Ammon's horn (tissue), 1 donor: ENCODE results near the gene KSR2.
"Not testable (repeated sequence)": the region's sequence is repeated elsewhere in the genome, so short reads cannot be mapped to it uniquely, and the experiment has no call there.

ENCODE experiments used
- DNase-seq: peaks from one replicate; pipeline ENCODE4 v3.0.0-alpha.2; 2016; ENCODE audit warnings: low spot score

KSR2 gene

GRCh38 chr12:117890644-117891043 is 78.1 kb downstream of the KSR2 start:
- DNase-seq = no peak

GRCh38 chr12:117890137-117890536 is 78.7 kb downstream of the KSR2 start:
- no peak for DNase-seq

GRCh38 chr12:117889098-117889497 is 79.7 kb downstream of the KSR2 start:
- no peak for DNase-seq

- no peak for DNase-seq
Measured at GRCh38 chr12:117885211-117885610, 83.6 kb downstream of the KSR2 start.

- peak; percentile 62 for DNase-seq
Measured at GRCh38 chr12:117884161-117884560, 84.6 kb downstream of the KSR2 start.

- DNase-seq = no peak
Measured at GRCh38 chr12:117882603-117883184, 86.1 kb downstream of the KSR2 start.

GRCh38 chr12:117882181-117882580 is 86.6 kb downstream of the KSR2 start:
- DNase-seq = no peak

GRCh38 chr12:117881517-117881916 is 87.3 kb downstream of the KSR2 start:
- no peak for DNase-seq

- DNase-seq = no peak
Measured at GRCh38 chr12:117878605-117879004, 90.2 kb downstream of the KSR2 start.

- no peak for DNase-seq
Measured at GRCh38 chr12:117876436-117876816, 92.4 kb downstream of the KSR2 start.

- peak; percentile 66 for DNase-seq
Measured at GRCh38 chr12:117875744-117876435, 92.9 kb downstream of the KSR2 start.

GRCh38 chr12:117874842-117875434 is 93.9 kb downstream of the KSR2 start:
- peak; percentile 68 for DNase-seq

GRCh38 chr12:117874198-117874597 is 94.6 kb downstream of the KSR2 start:
- not testable (repeated sequence) for DNase-seq

GRCh38 chr12:117872546-117873169 is 96.1 kb downstream of the KSR2 start:
- DNase-seq = peak; percentile 28

- DNase-seq = no peak
Measured at GRCh38 chr12:117869551-117869950, 99.2 kb downstream of the KSR2 start.

- no peak for DNase-seq
Measured at GRCh38 chr12:117867348-117867747, 101.4 kb downstream of the KSR2 start.

GRCh38 chr12:117865505-117865904 is 103.3 kb downstream of the KSR2 start:
- DNase-seq = no peak

GRCh38 chr12:117863002-117863709 is 105.6 kb downstream of the KSR2 start:
- DNase-seq = no peak

- no peak for DNase-seq
Measured at GRCh38 chr12:117861691-117862090, 107.1 kb downstream of the KSR2 start.

- DNase-seq = not testable (repeated sequence)
Measured at GRCh38 chr12:117860787-117861290, 108.0 kb downstream of the KSR2 start.

- DNase-seq = no peak
Measured at GRCh38 chr12:117860111-117860510, 108.7 kb downstream of the KSR2 start.
